Coronary artery (tissue), 2 donors: ENCODE measurements around the gene PARP15.

Experiments used
- DNase-seq: peaks from one replicate; pipeline ENCODE4 v3.0.0-alpha.2; 2017; ENCODE audit warnings: low spot score
- H3K27ac ChIP-seq, 2 donors: fragments of 200-600 bp; sonication (generic); one replicate each; pipeline ENCODE4 v1.5.1; 2016 to 2019
- H3K4me3 ChIP-seq: fragments of 200-600 bp; sonication (generic); 2 replicates; pipeline ENCODE4 v1.5.1; 2016; ENCODE audit warnings: mild to moderate bottlenecking, moderate library complexity
- CTCF ChIP-seq: fragments of 200-600 bp; sonication (generic); IDR thresholded peaks from one replicate; pipeline ENCODE4 v1.5.1; 2019; ENCODE audit warnings: antibody characterized with exemption

Gene PARP15

DNA sequence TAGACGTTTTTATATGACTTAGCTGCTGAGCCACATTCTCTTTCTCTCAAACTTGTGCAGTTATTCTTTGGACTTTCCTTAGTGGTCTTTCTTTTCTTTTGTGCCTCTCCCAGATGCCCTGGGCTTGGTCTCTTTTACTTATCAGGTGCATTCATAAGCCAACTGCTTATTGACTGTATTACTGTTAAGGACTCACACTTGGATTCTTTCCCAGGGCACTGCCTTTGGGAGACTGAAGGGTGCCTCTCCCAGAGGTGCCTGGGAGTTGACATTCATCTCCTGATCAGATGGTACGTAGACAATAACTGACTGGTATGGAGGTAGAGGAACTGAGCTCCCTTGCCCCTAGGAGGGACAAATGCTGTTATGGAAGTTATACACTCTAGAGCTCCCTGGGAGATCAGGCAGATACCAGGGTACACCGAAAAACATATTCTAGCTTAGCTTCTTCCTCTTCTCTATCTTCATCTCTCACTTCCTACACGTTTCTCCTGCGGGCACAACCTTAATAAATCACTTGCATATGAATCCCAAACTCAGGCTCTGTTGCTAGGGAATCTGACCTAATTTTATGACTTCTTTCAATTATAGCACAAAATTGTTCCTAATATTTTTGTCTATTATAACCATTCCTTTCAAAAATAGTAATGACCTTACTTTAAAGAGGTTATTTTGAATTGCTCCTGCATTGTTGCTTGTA lies 24.7 kb downstream of the PARP15 start:
- DNase-seq = no peak
- no peak overlapping the region for H3K27ac ChIP-seq
- no peak overlapping the region for H3K4me3 ChIP-seq
- TF ChIP-seq CTCF = no peak

- no peak overlapping the region for H3K27ac ChIP-seq
- TF ChIP-seq CTCF = no peak
- H3K4me3 ChIP-seq = no peak overlapping the region
- DNase-seq = no peak
These were observed 25.6 kb downstream of the PARP15 start for GRCh38 chr3:122603056-122603455.

DNA sequence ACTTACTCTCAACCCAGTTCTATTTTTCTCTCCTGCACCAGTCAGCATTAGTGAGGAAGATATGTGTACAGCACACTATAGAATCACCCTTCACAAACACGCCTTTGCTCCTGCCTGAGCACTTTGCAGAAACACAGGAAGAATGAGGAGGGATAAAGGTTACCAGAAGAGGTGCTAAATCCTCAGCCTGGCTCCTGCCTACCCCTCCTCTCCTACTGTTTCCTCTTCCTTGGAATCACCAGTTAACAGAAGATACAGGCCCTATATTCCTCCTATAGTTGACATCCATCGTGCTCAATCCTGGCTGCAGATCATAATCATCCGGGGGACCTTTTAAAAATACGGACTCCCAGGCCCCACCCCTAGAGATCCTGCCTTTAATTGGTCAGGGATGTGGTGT lies 28.9 kb downstream of the PARP15 start:
- TF ChIP-seq CTCF = no peak
- Histone ChIP-seq H3K4me3 (no peak overlapping the region), H3K27ac (no peak overlapping the region)
- DNase-seq = no peak

- no peak for TF ChIP-seq CTCF
- no peak for DNase-seq
- H3K27ac ChIP-seq = no peak overlapping the region
These were observed 31.5 kb downstream of the PARP15 start for GRCh38 chr3:122608916-122609315.

GRCh38 chr3:122609798-122610559 lies 32.5 kb downstream of the PARP15 start:
- Histone ChIP-seq H3K4me3 (no peak overlapping the region), H3K27ac (no peak overlapping the region)
- no peak for DNase-seq
- no peak for TF ChIP-seq CTCF

More at GRCh38 chr3:122608916-122609315, 31.5 kb downstream of the PARP15 start:
- H3K4me3 ChIP-seq = no peak overlapping the region

DNA sequence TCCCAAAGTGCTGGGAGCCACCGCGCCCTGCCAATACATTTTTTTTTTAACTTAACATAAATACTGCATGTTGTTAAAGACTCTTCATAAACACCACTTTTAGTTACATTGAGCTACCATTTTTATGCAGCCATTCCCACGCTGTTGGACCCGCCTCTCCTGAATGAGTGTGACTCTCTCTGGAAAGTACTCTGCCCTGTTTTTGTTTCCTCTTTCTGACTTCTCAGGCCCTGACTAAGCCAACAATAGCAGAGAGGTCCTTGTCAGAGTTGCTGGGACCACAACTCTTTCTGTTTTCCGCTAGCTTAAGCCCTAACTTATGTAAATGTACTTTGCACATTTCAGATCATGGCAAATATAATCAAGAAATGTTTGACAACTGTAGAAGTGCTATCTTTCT lies 35.2 kb downstream of the PARP15 start:
- Histone ChIP-seq H3K4me3 (no peak overlapping the region), H3K27ac (no peak overlapping the region)
- no peak for DNase-seq
- no peak for TF ChIP-seq CTCF

DNA sequence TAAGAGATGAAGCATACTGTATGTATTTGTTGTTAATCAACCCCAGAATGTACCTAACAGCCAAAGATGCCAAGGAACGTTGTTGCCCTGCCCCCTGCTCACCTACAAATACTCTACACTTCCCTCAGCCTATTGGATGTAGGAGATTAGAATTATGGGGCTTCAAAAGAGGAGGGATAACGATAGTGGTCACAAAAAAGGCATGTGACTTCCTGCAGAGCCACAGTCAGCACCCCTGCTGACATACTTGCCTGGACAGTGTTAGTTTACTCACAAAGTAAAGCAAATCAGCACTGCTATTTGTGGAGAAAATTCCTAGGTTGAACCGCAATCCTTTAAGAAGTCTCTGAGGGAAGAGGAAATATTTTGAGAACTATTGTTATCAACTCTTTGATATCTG lies 37.9 kb downstream of the PARP15 start:
- Histone ChIP-seq H3K4me3 (no peak overlapping the region), H3K27ac (no peak overlapping the region)
- DNase-seq = no peak
- TF ChIP-seq CTCF = no peak
